HepG2 (cell line): ENCODE data around the gene FCER1G. TPM values are rescaled to one million over a fixed set of nuclear protein-coding genes. Genes with fewer than 3 reads are reported as not detected.

Experiments used
- ATAC-seq: fragments of 200-7000 bp; cut with Tn5 transposase; 3 replicates; pipeline ENCODE4 v1.9.1; 2020; ENCODE audit warnings: mild to moderate bottlenecking, moderate library complexity
- BruUV-seq: library from RNA; stranded (reverse); fragments of 400-500 nt; replicated peaks from 2 replicates; lab custom pipeline; 2021; lab: Mats Ljungman, UMichigan
- CTCF ChIA-PET: fragments of 300-600 bp; formaldehyde crosslinking; extraction: SDS; loops from one replicate; lab custom pipeline; 2021; ENCODE audit warnings: low total read pairs, inconsistent platforms, low intra/inter-chr PET ratio; lab: Yijun Ruan, JAX
- POLR2A ChIA-PET: fragments of 350-600 bp; sonication (Branson Sonifier 250); formaldehyde crosslinking; loops from one replicate; lab custom pipeline; 2020; ENCODE audit warnings: antibody characterized with exemption, inconsistent platforms; lab: Yijun Ruan, JAX
- DNase-seq: peaks from one replicate; pipeline ENCODE4 v3.0.0-alpha.2; 2015; ENCODE audit warnings: low spot score
- FAIRE-seq: peaks from 3 replicates; lab custom pipeline; 2011; peaks lifted over from hg19 to GRCh38; lab: Jason Lieb, UNC
- H2AFZ ChIP-seq: one replicate; pipeline ENCODE4 v1.6.1; 2011; ENCODE audit warnings: low read length, inconsistent platforms
- H3K27ac ChIP-seq: fragments of 300-600 bp; 3 replicates; pipeline ENCODE4 v1.8.0; 2011; ENCODE audit warnings: mixed run types, mild to moderate bottlenecking, mixed read lengths, low read length, inconsistent platforms; ENCODE audit not compliant: insufficient read depth; ENCODE audit errors: extremely low read length
- H3K27me3 ChIP-seq, 2 experiments: fragments of 200-600 bp in 1 of 2; 2 replicates in 1 of 2; 3 replicates in 1 of 2; pipeline versions ENCODE4 v1.6.0 to v1.8.0; 2011; ENCODE audit warnings: low read length in 2 of 2, mild to moderate bottlenecking in 2 of 2, moderate library complexity in 2 of 2, inconsistent platforms in 1 of 2; ENCODE audit not compliant: insufficient read depth in 2 of 2, control insufficient read depth in 1 of 2
- H3K36me3 ChIP-seq, 2 experiments: fragments of 200-600 bp in 1 of 2; replicated peaks in 1 of 2; 2 replicates in 1 of 2; 3 replicates in 1 of 2; pipeline versions ENCODE4 v1.5.1 to v1.8.0; 2011; ENCODE audit warnings: low read length in 2 of 2, inconsistent platforms in 1 of 2; ENCODE audit not compliant: insufficient read depth in 2 of 2, control insufficient read depth in 1 of 2
- H3K4me1 ChIP-seq: 2 replicates; pipeline ENCODE4 v1.5.1; 2012; ENCODE audit warnings: low read length, inconsistent platforms; ENCODE audit not compliant: insufficient read depth
- H3K4me2 ChIP-seq: 2 replicates; pipeline ENCODE4 v1.6.0; 2011; ENCODE audit warnings: low read depth, low read length, inconsistent platforms
- H3K4me3 ChIP-seq, 3 experiments: fragments of 200-600 bp in 1 of 3; sonication (generic), shearing (Covaris generic) in 1 of 3; replicated peaks in 1 of 3; 2 replicates each; pipeline ENCODE4 v1.5.1; 2011 to 2016; ENCODE audit warnings: low read length in 3 of 3, inconsistent platforms in 2 of 3, low read depth in 2 of 3, mild to moderate bottlenecking in 2 of 3, control low read depth in 1 of 3, mixed read lengths in 1 of 3; ENCODE audit not compliant: insufficient read depth in 1 of 3
- H3K79me2 ChIP-seq: one replicate; pipeline ENCODE4 v1.6.1; 2011; ENCODE audit warnings: low read length, inconsistent platforms; ENCODE audit not compliant: insufficient read depth
- H3K9ac ChIP-seq: 2 replicates; pipeline ENCODE4 v1.6.0; 2011; ENCODE audit warnings: mild to moderate bottlenecking, low read depth, low read length, inconsistent platforms; ENCODE audit not compliant: insufficient read depth
- H3K9me3 ChIP-seq: 2 replicates; pipeline ENCODE4 v1.5.1; 2012; ENCODE audit warnings: mild to moderate bottlenecking, low read length
- H4K20me1 ChIP-seq: 2 replicates; pipeline ENCODE4 v1.6.0; 2011; ENCODE audit warnings: inconsistent platforms, mild to moderate bottlenecking, low read length, moderate library complexity; ENCODE audit not compliant: insufficient read depth
- BHLHE40 ChIP-seq: IDR thresholded peaks from 2 replicates; pipeline ENCODE4 v1.6.1; 2011; ENCODE audit warnings: low read length, improper control_type of control experiment
- FOSL2 ChIP-seq: sonication (generic); formaldehyde crosslinking; IDR thresholded peaks from 2 replicates; pipeline ENCODE4 v1.4.0; 2020; ENCODE audit warnings: missing genetic modification reagents
- JUNB ChIP-seq: sonication (generic); formaldehyde crosslinking; IDR thresholded peaks from 2 replicates; pipeline ENCODE4 v1.8.0; 2022; ENCODE audit warnings: missing genetic modification reagents, mild to moderate bottlenecking, borderline replicate concordance
- PHF8 ChIP-seq: sonication (generic); formaldehyde crosslinking; IDR thresholded peaks from 2 replicates; pipeline ENCODE4 v1.5.0; 2020; ENCODE audit warnings: missing genetic modification reagents
- RFX3 ChIP-seq: IDR thresholded peaks from 2 replicates; pipeline ENCODE4 v1.6.1; 2016; ENCODE audit warnings: missing biosample characterization, missing genetic modification reagents
- SP140L ChIP-seq: sonication (generic); formaldehyde crosslinking; IDR thresholded peaks from 2 replicates; pipeline ENCODE4 v1.4.0; 2020; ENCODE audit warnings: missing genetic modification reagents, borderline replicate concordance
- STAG1 ChIP-seq: sonication (generic); formaldehyde crosslinking; IDR thresholded peaks from 2 replicates; pipeline ENCODE4 v1.4.0; 2020; ENCODE audit warnings: missing genetic modification reagents
- TIGD3 ChIP-seq: sonication (generic); formaldehyde crosslinking; IDR thresholded peaks from 2 replicates; pipeline ENCODE4 v1.5.1; 2020; ENCODE audit warnings: mild to moderate bottlenecking, missing genetic modification reagents, borderline replicate concordance
- ZBTB21 ChIP-seq: sonication (generic); formaldehyde crosslinking; IDR thresholded peaks from 2 replicates; pipeline ENCODE4 v1.4.0; 2020; ENCODE audit warnings: missing genetic modification reagents
- ZNF3 ChIP-seq: IDR thresholded peaks from 2 replicates; pipeline ENCODE4 v1.7.0; 2017; ENCODE audit warnings: inconsistent platforms
- ZNF646 ChIP-seq: sonication (generic); formaldehyde crosslinking; IDR thresholded peaks from 2 replicates; pipeline ENCODE4 v1.9.0; 2021; ENCODE audit warnings: mild to moderate bottlenecking, missing genetic modification reagents
- WGBS: methylation state at CpG from one replicate; pipeline ENCODE4 v1.1.6; 2017; ENCODE audit warnings: low lambda C conversion rate; 5-methylcytosine and 5-hydroxymethylcytosine counted together
- in situ Hi-C: cut with HindIII; loops from 2 replicates; pipeline ENCODE4 v1.10.0; 2017; ENCODE audit warnings: low pct_unique_long_range_greater_than_20kb; ENCODE audit not compliant: extremely low pct_ligation_motif_present
- intact Hi-C: fragments of 100-400 bp; cut with micrococcal nuclease; formaldehyde crosslinking; loops from one replicate; pipeline ENCODE4 v1.10.0; 2022; ENCODE audit not compliant: unreplicated experiment
- polyA plus RNA-seq, 8 experiments: library from polyadenylated mRNA; depleted of rRNA in 3 of 8; stranded (reverse) in 7 of 8; unstranded in 1 of 8; fragments of >200 nt; fragmentation: Illumina TruSeq in 4 of 8; extraction: Trizol in 4 of 8; gene quantifications; 2 replicates each; pipeline versions ENCODE4 v1.2.1 to v1.2.3, GENCODE V29; 2011 to 2016; ENCODE audit warnings: low read depth in 4 of 8, missing spikeins in 1 of 8, mixed read lengths in 1 of 8; ENCODE audit not compliant: insufficient read depth in 1 of 8
- total RNA-seq, 5 experiments: library from RNA; depleted of rRNA; stranded (reverse); fragments of >200 nt; fragmentation: Illumina TruSeq; extraction: Trizol; gene quantifications; 2 replicates each; pipeline ENCODE4 v1.2.3, GENCODE V29; 2016; ENCODE audit warnings: low read depth in 1 of 5

FCER1G gene
- total and polyA plus RNA-seq, 2 of the 13 experiments (the other 11 are each of a cell fraction or from before 2014, with no cell fraction given): 1.3 to 6.4 TPM

- BruUV-seq: no TSS peak
- no peak overlapping the region for H3K27ac ChIP-seq
- TF ChIP-seq TIGD3 (no peak), RFX3 (0 out of 2 replicates have a peak, but pooled peaks have one; percentile 45)
- ATAC-seq: no peak
- peaks cover 1 to 3% of the 10 kb centered on the region in 2 experiments; a peak in 3 of 5 replicates for H3K27me3 ChIP-seq
- no peak overlapping the region for H3K4me3 ChIP-seq
- CTCF ChIA-PET: no interaction called here
- WGBS: 34% methylated on average over 2 of the region's 3 CpGs
- H3K4me2 ChIP-seq: no peak overlapping the region
- intact Hi-C loops (no loop called here), in situ Hi-C loops (no loop called here)
- peaks cover 37% of the 10 kb centered on the region for H3K4me1 ChIP-seq
- no peak overlapping the region for H2AFZ ChIP-seq
- POLR2A ChIA-PET: no interaction called here
- no peak for FAIRE-seq
- no peak for DNase-seq
- no peaks in the 10 kb centered on the region for H3K36me3 ChIP-seq
- H3K9ac ChIP-seq: no peak overlapping the region
- no peaks in the 10 kb centered on the region for H4K20me1 ChIP-seq
- no peaks in the 10 kb centered on the region for H3K79me2 ChIP-seq
- no peaks in the 10 kb centered on the region for H3K9me3 ChIP-seq
Observed at GRCh38 chr1:161241682-161242081, 26.6 kb downstream of the FCER1G start.

- 34% methylated on average over 2 of the region's 2 CpGs for WGBS
- no peaks in the 10 kb centered on the region for H4K20me1 ChIP-seq
- peaks cover 31% of the 10 kb centered on the region for H3K4me1 ChIP-seq
- no peak overlapping the region for H2AFZ ChIP-seq
- H3K36me3 ChIP-seq: no peaks in the 10 kb centered on the region
- no peak overlapping the region for H3K4me3 ChIP-seq
- in situ Hi-C loops: no loop called here
- FAIRE-seq (no peak), DNase-seq (no peak), ATAC-seq (no peak)
- no peaks in the 10 kb centered on the region for H3K9me3 ChIP-seq
- no peaks in the 10 kb centered on the region for H3K79me2 ChIP-seq
- no TSS peak for BruUV-seq
- CTCF ChIA-PET: no interaction called here
- H3K9ac ChIP-seq: no peak overlapping the region
- no peak overlapping the region for H3K27ac ChIP-seq
- H3K4me2 ChIP-seq: no peak overlapping the region
- H3K27me3 ChIP-seq: peaks cover 1 to 3% of the 10 kb centered on the region in 2 experiments; a peak in 3 of 5 replicates
- POLR2A ChIA-PET: no interaction called here
- intact Hi-C loops: no loop called here
- TF ChIP-seq JUNB (CRISPR knock-in tag) (no peak), BHLHE40 (no peak), ZNF646 (CRISPR knock-in tag) (no peak), PHF8 (CRISPR knock-in tag) (no peak), SP140L (CRISPR knock-in tag) (no peak), FOSL2 (CRISPR knock-in tag) (no peak), STAG1 (CRISPR knock-in tag) (no peak), ZNF3 (CRISPR knock-in tag) (no peak), ZBTB21 (no peak)
Observed at GRCh38 chr1:161242313-161242712, 27.2 kb downstream of the FCER1G start.
